SK-N-SH treated with all-trans-retinoic acid at 6 μM for 48 hours (cell line): ENCODE results near the gene CIPC.

Source experiments
- ATAC-seq: fragments of 200-7000 bp; cut with Tn5 transposase; 3 replicates; pipeline ENCODE4 v1.9.1; 2020; ENCODE audit warnings: mild to moderate bottlenecking, moderate library complexity
- ARNTL ChIP-seq: fragments of 450-650 bp; formaldehyde crosslinking; IDR thresholded peaks from 2 replicates; pipeline ENCODE4 v1.5.0; 2020; ENCODE audit warnings: low read depth, mild to moderate bottlenecking, moderate library complexity, borderline replicate concordance
- BACH2 ChIP-seq: fragments of 250-450 bp; sonication (Bioruptor Pico); IDR thresholded peaks from 2 replicates; pipeline ENCODE4 v1.9.0; 2021; ENCODE audit warnings: mild to moderate bottlenecking, borderline replicate concordance
- CSDC2 ChIP-seq: fragments of 250-450 bp; sonication (Bioruptor Pico); IDR thresholded peaks from 2 replicates; pipeline ENCODE4 v1.5.0; 2020; ENCODE audit warnings: mild to moderate bottlenecking, moderate library complexity
- ISL1 ChIP-seq: fragments of 250-450 bp; sonication (Bioruptor Pico); IDR thresholded peaks from 2 replicates; pipeline ENCODE4 v2.1.2; 2022; ENCODE audit warnings: mild to moderate bottlenecking, moderate library complexity
- OSR1 ChIP-seq: fragments of 250-450 bp; sonication (Bioruptor Pico); IDR thresholded peaks from 2 replicates; pipeline ENCODE4 v1.8.0; 2022; ENCODE audit warnings: moderate library complexity, mild to moderate bottlenecking, inconsistent platforms
- PPARA ChIP-seq: fragments of 250-450 bp; sonication (Bioruptor Pico); IDR thresholded peaks from 2 replicates; pipeline ENCODE4 v1.5.0; 2020; ENCODE audit warnings: mild to moderate bottlenecking, borderline replicate concordance
- SNAI2 ChIP-seq: fragments of 250-450 bp; sonication (Bioruptor Pico); IDR thresholded peaks from 2 replicates; pipeline ENCODE4 v1.5.0; 2020; ENCODE audit warnings: mild to moderate bottlenecking, moderate library complexity
- TCF4 ChIP-seq: fragments of 250-450 bp; sonication (Bioruptor Pico); IDR thresholded peaks from 2 replicates; pipeline ENCODE4 v1.8.0; 2021; ENCODE audit warnings: mild to moderate bottlenecking, moderate library complexity, borderline replicate concordance
- TOX ChIP-seq: fragments of 250-450 bp; sonication (Bioruptor Pico); IDR thresholded peaks from 2 replicates; pipeline ENCODE4 v1.8.0; 2021; ENCODE audit warnings: mild to moderate bottlenecking, moderate library complexity, borderline replicate concordance
- ZC3H10 ChIP-seq: fragments of 250-450 bp; sonication (Bioruptor Pico); IDR thresholded peaks from 2 replicates; pipeline ENCODE4 v1.5.1; 2021; ENCODE audit warnings: mild to moderate bottlenecking, moderate library complexity
- ZFP3 ChIP-seq: fragments of 250-450 bp; sonication (Bioruptor Pico); IDR thresholded peaks from 2 replicates; pipeline ENCODE4 v1.5.0; 2020; ENCODE audit warnings: mild to moderate bottlenecking, moderate library complexity
- ZFP30 ChIP-seq: fragments of 450-650 bp; formaldehyde crosslinking; IDR thresholded peaks from 2 replicates; pipeline ENCODE4 v1.5.0; 2022; ENCODE audit warnings: mild to moderate bottlenecking, moderate library complexity
- ZNF565 ChIP-seq: fragments of 450-650 bp; formaldehyde crosslinking; conservative IDR thresholded peaks from 2 replicates; pipeline ENCODE4 v1.5.0; 2020; ENCODE audit warnings: low read depth, mild to moderate bottlenecking, moderate library complexity
- ZNF70 ChIP-seq: fragments of 450-650 bp; formaldehyde crosslinking; IDR thresholded peaks from 2 replicates; pipeline ENCODE4 v1.5.0; 2020; ENCODE audit warnings: mild to moderate bottlenecking, moderate library complexity
- ZNF8 ChIP-seq: fragments of 450-650 bp; formaldehyde crosslinking; IDR thresholded peaks from 2 replicates; pipeline ENCODE4 v1.5.0; 2020; ENCODE audit warnings: mild to moderate bottlenecking, moderate library complexity
- TF ChIP-seq, protein P1 (sequence below): fragments of 250-450 bp; sonication (Bioruptor Pico); IDR thresholded peaks from 2 replicates; pipeline ENCODE4 v1.5.1; 2021; ENCODE audit warnings: mild to moderate bottlenecking, moderate library complexity
- TF ChIP-seq, protein P2 (sequence below): fragments of 250-450 bp; sonication (Bioruptor Pico); IDR thresholded peaks from 2 replicates; pipeline ENCODE4 v1.5.0; 2020; ENCODE audit warnings: mild to moderate bottlenecking, moderate library complexity
- TF ChIP-seq, protein P3 (sequence below): fragments of 250-450 bp; sonication (Bioruptor Pico); IDR thresholded peaks from 2 replicates; pipeline ENCODE4 v1.8.0; 2020; ENCODE audit warnings: mild to moderate bottlenecking, moderate library complexity, borderline replicate concordance
- TF ChIP-seq, protein P4 (sequence below): fragments of 250-450 bp; sonication (Bioruptor Pico); IDR thresholded peaks from 2 replicates; pipeline ENCODE4 v1.8.0; 2021; ENCODE audit warnings: low read depth, mild to moderate bottlenecking, moderate library complexity, borderline replicate concordance
- TF ChIP-seq, protein P5 (sequence below): fragments of 250-450 bp; sonication (Bioruptor Pico); IDR thresholded peaks from 2 replicates; pipeline ENCODE4 v1.5.1; 2020; ENCODE audit warnings: low read depth, mild to moderate bottlenecking, moderate library complexity

The CIPC gene

DNA sequence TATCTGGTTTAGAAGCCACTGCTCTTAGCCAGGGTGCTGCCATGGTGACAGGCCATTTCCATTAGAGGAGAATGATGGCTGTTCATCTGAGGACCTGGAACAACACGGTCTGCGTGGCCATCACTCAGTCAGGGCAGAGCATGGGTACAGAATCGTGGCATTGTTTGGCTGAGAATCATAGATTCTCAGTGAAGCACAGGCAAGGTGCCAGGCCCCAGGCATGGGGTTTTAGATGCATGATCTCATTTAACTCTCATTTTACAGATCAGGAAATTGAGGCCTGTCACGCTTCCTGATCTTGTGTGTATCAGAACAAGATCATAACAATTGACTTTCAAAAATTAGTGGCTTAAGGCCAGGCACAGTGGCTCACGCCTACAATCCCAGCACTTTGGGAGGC is 42.8 kb upstream of the CIPC start:
- no peak for TF ChIP-seq ZC3H10
- TF ChIP-seq, protein P1, sequence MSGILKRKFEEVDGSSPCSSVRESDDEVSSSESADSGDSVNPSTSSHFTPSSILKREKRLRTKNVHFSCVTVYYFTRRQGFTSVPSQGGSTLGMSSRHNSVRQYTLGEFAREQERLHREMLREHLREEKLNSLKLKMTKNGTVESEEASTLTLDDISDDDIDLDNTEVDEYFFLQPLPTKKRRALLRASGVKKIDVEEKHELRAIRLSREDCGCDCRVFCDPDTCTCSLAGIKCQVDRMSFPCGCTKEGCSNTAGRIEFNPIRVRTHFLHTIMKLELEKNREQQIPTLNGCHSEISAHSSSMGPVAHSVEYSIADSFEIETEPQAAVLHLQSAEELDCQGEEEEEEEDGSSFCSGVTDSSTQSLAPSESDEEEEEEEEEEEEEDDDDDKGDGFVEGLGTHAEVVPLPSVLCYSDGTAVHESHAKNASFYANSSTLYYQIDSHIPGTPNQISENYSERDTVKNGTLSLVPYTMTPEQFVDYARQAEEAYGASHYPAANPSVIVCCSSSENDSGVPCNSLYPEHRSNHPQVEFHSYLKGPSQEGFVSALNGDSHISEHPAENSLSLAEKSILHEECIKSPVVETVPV (CRISPR knock-in tag) = no peak
- ATAC-seq = no peak

DNA sequence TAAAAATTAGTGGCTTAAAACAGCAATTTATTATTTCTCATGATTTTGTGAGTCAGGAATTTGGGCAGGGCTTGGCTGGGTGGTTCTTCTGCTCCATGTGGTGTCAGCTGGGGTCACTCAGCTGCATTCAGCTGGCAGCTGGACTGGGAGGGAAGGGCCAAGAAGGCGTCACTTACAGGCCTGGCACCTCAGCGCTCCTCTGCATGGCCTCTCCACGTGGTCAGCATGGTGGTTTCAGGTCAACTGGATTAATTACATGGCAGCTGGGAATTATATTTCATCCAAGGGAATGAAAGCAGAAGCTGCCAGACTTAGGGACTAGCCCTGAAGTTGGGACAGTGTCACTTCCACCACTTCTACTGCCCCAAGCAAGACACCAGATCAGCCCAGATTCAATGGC is 42.1 kb upstream of the CIPC start:
- TF ChIP-seq ISL1 (CRISPR knock-in tag) = no peak
- TF ChIP-seq TCF4 (CRISPR knock-in tag) = no peak
- TF ChIP-seq TOX (CRISPR knock-in tag) = no peak
- ATAC-seq = no peak

DNA sequence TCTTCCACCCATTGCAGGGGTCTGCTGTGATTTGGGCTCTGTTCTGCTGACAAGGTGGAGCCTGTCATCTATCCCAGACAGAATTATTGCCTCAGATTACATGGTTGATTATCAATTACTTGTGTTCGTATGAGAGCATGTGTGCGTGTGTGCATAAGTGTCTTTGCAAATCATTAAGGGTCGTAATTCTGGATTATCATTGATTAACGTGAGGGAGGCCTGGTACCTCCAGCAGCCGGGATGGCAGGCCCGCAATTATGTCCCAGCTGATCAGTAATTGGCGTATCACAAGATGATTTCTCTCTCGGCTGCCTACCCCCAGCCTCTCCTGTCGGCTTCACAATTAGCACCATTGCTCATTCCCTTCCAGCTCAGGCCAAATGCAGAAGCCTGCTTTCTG is 39.9 kb upstream of the CIPC start:
- TF ChIP-seq ZFP3 (CRISPR knock-in tag) (no peak), TCF4 (CRISPR knock-in tag) (no peak), SNAI2 (CRISPR knock-in tag) (no peak), TOX (CRISPR knock-in tag) (no peak), ISL1 (CRISPR knock-in tag) (no peak), OSR1 (CRISPR knock-in tag) (no peak), ZNF565 (CRISPR knock-in tag) (no peak), ZFP30 (CRISPR knock-in tag) (no peak), PPARA (CRISPR knock-in tag) (no peak), ZNF8 (CRISPR knock-in tag) (no peak), BACH2 (no peak), ARNTL (CRISPR knock-in tag) (no peak), ZNF70 (CRISPR knock-in tag) (no peak)
- TF ChIP-seq, protein P2, sequence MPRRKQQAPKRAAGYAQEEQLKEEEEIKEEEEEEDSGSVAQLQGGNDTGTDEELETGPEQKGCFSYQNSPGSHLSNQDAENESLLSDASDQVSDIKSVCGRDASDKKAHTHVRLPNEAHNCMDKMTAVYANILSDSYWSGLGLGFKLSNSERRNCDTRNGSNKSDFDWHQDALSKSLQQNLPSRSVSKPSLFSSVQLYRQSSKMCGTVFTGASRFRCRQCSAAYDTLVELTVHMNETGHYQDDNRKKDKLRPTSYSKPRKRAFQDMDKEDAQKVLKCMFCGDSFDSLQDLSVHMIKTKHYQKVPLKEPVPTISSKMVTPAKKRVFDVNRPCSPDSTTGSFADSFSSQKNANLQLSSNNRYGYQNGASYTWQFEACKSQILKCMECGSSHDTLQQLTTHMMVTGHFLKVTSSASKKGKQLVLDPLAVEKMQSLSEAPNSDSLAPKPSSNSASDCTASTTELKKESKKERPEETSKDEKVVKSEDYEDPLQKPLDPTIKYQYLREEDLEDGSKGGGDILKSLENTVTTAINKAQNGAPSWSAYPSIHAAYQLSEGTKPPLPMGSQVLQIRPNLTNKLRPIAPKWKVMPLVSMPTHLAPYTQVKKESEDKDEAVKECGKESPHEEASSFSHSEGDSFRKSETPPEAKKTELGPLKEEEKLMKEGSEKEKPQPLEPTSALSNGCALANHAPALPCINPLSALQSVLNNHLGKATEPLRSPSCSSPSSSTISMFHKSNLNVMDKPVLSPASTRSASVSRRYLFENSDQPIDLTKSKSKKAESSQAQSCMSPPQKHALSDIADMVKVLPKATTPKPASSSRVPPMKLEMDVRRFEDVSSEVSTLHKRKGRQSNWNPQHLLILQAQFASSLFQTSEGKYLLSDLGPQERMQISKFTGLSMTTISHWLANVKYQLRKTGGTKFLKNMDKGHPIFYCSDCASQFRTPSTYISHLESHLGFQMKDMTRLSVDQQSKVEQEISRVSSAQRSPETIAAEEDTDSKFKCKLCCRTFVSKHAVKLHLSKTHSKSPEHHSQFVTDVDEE (CRISPR knock-in tag) = no peak
- TF ChIP-seq, protein P1 (CRISPR knock-in tag) = no peak
- TF ChIP-seq, protein P3, sequence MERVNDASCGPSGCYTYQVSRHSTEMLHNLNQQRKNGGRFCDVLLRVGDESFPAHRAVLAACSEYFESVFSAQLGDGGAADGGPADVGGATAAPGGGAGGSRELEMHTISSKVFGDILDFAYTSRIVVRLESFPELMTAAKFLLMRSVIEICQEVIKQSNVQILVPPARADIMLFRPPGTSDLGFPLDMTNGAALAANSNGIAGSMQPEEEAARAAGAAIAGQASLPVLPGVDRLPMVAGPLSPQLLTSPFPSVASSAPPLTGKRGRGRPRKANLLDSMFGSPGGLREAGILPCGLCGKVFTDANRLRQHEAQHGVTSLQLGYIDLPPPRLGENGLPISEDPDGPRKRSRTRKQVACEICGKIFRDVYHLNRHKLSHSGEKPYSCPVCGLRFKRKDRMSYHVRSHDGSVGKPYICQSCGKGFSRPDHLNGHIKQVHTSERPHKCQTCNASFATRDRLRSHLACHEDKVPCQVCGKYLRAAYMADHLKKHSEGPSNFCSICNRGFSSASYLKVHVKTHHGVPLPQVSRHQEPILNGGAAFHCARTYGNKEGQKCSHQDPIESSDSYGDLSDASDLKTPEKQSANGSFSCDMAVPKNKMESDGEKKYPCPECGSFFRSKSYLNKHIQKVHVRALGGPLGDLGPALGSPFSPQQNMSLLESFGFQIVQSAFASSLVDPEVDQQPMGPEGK (CRISPR knock-in tag) = no peak
- TF ChIP-seq, protein P4, sequence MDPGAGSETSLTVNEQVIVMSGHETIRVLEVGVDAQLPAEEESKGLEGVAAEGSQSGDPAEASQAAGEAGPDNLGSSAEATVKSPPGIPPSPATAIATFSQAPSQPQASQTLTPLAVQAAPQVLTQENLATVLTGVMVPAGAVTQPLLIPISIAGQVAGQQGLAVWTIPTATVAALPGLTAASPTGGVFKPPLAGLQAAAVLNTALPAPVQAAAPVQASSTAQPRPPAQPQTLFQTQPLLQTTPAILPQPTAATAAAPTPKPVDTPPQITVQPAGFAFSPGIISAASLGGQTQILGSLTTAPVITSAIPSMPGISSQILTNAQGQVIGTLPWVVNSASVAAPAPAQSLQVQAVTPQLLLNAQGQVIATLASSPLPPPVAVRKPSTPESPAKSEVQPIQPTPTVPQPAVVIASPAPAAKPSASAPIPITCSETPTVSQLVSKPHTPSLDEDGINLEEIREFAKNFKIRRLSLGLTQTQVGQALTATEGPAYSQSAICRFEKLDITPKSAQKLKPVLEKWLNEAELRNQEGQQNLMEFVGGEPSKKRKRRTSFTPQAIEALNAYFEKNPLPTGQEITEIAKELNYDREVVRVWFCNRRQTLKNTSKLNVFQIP (CRISPR knock-in tag) = no peak
- no peak for ATAC-seq

DNA sequence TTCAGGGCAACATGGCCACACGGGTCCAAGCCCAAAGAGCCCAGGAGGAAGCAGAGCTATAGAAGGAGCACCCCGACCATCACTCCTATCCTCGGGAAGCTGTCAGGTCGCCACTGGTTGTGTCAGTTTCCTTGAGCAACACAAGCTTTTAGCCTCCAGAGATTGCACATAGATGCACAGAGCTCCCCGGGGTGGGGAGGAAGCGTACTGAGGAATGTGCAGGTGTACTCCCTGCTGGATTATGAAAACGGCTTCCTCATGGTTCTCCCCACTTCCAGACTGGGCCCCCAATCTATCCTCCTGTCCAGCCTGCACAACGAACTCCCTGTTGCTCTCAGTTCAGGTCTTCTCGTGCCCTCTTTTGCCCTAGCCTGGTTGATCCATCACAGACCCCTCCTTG is 39.3 kb upstream of the CIPC start:
- TF ChIP-seq, protein P4 (CRISPR knock-in tag) = no peak
- no peak for TF ChIP-seq PPARA (CRISPR knock-in tag)
- TF ChIP-seq, protein P5, sequence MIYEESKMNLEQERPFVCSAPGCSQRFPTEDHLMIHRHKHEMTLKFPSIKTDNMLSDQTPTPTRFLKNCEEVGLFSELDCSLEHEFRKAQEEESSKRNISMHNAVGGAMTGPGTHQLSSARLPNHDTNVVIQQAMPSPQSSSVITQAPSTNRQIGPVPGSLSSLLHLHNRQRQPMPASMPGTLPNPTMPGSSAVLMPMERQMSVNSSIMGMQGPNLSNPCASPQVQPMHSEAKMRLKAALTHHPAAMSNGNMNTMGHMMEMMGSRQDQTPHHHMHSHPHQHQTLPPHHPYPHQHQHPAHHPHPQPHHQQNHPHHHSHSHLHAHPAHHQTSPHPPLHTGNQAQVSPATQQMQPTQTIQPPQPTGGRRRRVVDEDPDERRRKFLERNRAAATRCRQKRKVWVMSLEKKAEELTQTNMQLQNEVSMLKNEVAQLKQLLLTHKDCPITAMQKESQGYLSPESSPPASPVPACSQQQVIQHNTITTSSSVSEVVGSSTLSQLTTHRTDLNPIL (CRISPR knock-in tag) = no peak
- TF ChIP-seq, protein P3 (CRISPR knock-in tag) = no peak
- no peak for TF ChIP-seq CSDC2
- TF ChIP-seq ZNF70 (CRISPR knock-in tag) = no peak
- no peak for ATAC-seq
